RWPE2 (cell line): Measurements from ENCODE around the gene PKMYT1.

Experiments
- ATAC-seq: fragments of 200-7000 bp; cut with Tn5 transposase; 3 replicates; pipeline ENCODE4 v1.9.1; 2021; ENCODE audit warnings: low read depth
- DNase-seq: peaks from one replicate; pipeline ENCODE4 v3.0.0-alpha.2; 2020; ENCODE audit warnings: low spot score
- H3K27ac ChIP-seq: fragments of 450-650 bp; 2 replicates; pipeline ENCODE4 v1.5.1; 2017; ENCODE audit warnings: mild to moderate bottlenecking; ENCODE audit not compliant: poor library complexity, severe bottlenecking
- H3K27me3 ChIP-seq: fragments of 250-450 bp; sonication (Bioruptor Pico); 2 replicates; pipeline ENCODE4 v1.5.1; 2021; ENCODE audit warnings: mild to moderate bottlenecking, moderate library complexity; ENCODE audit not compliant: insufficient read depth, poor library complexity, severe bottlenecking
- H3K36me3 ChIP-seq: fragments of 250-450 bp; sonication (Bioruptor Pico); 2 replicates; pipeline ENCODE4 v1.5.1; 2020; ENCODE audit warnings: low read depth, mild to moderate bottlenecking, moderate library complexity
- H3K4me1 ChIP-seq: fragments of 250-450 bp; sonication (Bioruptor Pico); 2 replicates; pipeline ENCODE4 v1.5.1; 2021; ENCODE audit warnings: mild to moderate bottlenecking, moderate library complexity; ENCODE audit not compliant: insufficient read depth, poor library complexity, severe bottlenecking
- H3K4me3 ChIP-seq: fragments of 250-450 bp; sonication (Bioruptor Pico); 2 replicates; pipeline ENCODE4 v1.5.1; 2021; ENCODE audit warnings: mild to moderate bottlenecking, moderate library complexity; ENCODE audit not compliant: severe bottlenecking
- H3K9me3 ChIP-seq: fragments of 250-450 bp; sonication (Bioruptor Pico); 2 replicates; pipeline ENCODE4 v1.5.1; 2021; ENCODE audit warnings: mild to moderate bottlenecking, moderate library complexity; ENCODE audit not compliant: severe bottlenecking
- CTCF ChIP-seq: fragments of 450-650 bp; IDR thresholded peaks from one replicate; pipeline ENCODE4 v1.5.1; 2017; ENCODE audit warnings: mild to moderate bottlenecking, moderate library complexity; ENCODE audit not compliant: poor library complexity, severe bottlenecking

Gene PKMYT1

DNA sequence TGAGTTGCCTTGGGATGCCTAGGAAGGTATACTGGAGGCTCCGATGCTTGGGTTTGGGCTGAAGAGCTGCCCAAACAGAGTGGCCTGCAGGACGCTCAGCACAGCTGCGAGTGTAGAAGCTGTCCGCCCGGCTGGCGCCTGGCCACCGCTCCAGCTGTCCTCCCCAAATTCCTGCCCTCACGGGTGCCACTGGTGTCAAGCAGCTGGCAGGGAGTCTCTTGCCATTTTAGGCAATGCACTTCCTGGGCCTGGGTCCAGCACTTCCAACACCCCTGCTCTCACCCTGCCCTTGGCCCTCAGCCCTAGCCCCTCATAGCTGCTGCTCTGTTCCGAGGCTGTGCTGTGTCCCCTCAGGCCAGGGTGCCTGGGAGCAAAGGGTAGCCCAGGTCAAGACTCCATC lies 5.2 kb upstream of the PKMYT1 start:
- peaks cover 7% of the 10 kb centered on the region for H3K4me1 ChIP-seq
- no peak overlapping the region for H3K4me3 ChIP-seq
- no peaks in the 10 kb centered on the region for H3K9me3 ChIP-seq
- no peak for TF ChIP-seq CTCF
- DNase-seq (no peak), ATAC-seq (no peak)
- no peaks in the 10 kb centered on the region for H3K27me3 ChIP-seq
- no peaks in the 10 kb centered on the region for H3K36me3 ChIP-seq
- H3K27ac ChIP-seq, result no peak overlapping the region

GRCh38 chr16:2983706-2984136 lies 3.5 kb upstream of the PKMYT1 start:
- DNase-seq, result no peak
- no peaks in the 10 kb centered on the region for H3K27me3 ChIP-seq
- peaks cover 4% of the 10 kb centered on the region for H3K36me3 ChIP-seq
- no peaks in the 10 kb centered on the region for H3K9me3 ChIP-seq
- peak overlapping the region; percentile 71 for H3K27ac ChIP-seq
- peaks cover 8% of the 10 kb centered on the region for H3K4me1 ChIP-seq
- peak; percentile 95 for TF ChIP-seq CTCF
- peak; percentile 59 for ATAC-seq
- peak overlapping the region; percentile 19 for H3K4me3 ChIP-seq

DNA sequence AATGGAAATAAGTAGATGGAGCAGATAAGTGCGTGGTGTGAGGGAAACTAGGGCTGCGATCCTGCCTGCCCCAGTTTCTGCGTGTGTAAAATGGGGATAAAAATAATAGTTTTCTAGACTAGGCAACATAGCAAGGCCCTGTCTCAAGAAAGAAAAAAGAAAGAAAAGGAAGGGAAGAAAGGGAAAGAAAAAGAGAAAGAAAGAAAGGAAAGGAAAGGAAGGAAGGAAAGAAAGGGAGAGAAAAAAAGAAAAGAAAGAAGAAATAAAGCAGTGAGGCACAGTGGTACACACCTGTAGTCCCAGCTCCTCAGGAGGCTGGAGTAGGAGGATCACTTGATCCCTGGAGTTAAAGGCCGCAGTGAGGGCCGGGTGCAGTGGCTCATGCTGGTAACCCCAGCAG lies 2.2 kb upstream of the PKMYT1 start:
- peaks cover 11% of the 10 kb centered on the region for H3K4me1 ChIP-seq
- H3K27me3 ChIP-seq, result no peaks in the 10 kb centered on the region
- no peak for TF ChIP-seq CTCF
- DNase-seq, result no peak
- no peaks in the 10 kb centered on the region for H3K9me3 ChIP-seq
- no peak for ATAC-seq
- H3K27ac ChIP-seq, result peak overlapping the region; percentile 71
- H3K4me3 ChIP-seq, result no peak overlapping the region
- peaks cover 17% of the 10 kb centered on the region for H3K36me3 ChIP-seq

GRCh38 chr16:2981899-2982250 lies 1.6 kb upstream of the PKMYT1 start:
- ATAC-seq (no peak), DNase-seq (no peak)
- Histone ChIP-seq H3K27me3 (no peaks in the 10 kb centered on the region), H3K27ac (peak overlapping the region; percentile 71), H3K4me3 (no peak overlapping the region), H3K9me3 (no peaks in the 10 kb centered on the region), H3K4me1 (peaks cover 11% of the 10 kb centered on the region), H3K36me3 (peaks cover 22% of the 10 kb centered on the region)
- no peak for TF ChIP-seq CTCF

DNA sequence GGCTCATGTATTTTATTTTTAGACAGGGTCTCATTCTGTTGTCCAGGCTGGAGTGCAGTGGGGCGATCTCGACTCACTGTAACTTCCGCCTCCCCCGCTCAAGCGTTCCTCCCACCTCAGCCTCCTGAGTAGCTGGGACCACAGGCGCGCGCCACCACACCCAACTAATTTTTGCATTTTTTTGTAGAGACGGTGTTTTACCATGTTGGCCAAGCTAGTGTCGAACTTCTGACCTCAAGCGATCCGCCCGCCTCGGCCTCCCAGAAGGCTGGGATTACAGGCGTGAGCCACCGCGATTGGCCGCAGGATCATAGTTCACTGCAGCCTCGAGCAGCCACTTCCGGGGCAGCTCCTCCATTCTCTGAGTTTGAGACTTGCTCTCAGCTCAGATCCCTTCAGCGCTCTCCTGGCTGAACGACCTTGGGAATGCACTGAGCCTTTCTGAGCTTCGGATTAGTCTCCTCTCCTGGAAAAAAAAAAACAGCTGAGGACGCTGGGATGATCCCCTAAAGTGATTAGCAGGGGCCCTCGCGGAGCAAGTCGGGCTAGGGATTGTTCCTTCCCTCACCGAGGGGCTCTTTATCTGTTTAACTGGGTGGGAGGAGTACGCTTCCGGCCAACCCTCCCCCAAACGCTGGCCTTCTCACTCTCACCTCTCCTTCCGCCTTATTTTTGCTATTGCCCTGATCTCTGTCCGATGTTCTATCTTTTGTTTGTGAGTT lies 1.1 kb upstream of the PKMYT1 start:
- peak overlapping the region; percentile 71 for H3K27ac ChIP-seq
- ATAC-seq (no peak), DNase-seq (no peak)
- H3K27me3 ChIP-seq, result no peaks in the 10 kb centered on the region
- no peaks in the 10 kb centered on the region for H3K9me3 ChIP-seq
- peaks cover 11% of the 10 kb centered on the region for H3K4me1 ChIP-seq
- no peak overlapping the region for H3K4me3 ChIP-seq
- TF ChIP-seq CTCF, result no peak
- peaks cover 26% of the 10 kb centered on the region for H3K36me3 ChIP-seq
